Hypothalamus (tissue), 51 donors: Measurements from ENCODE around the gene ASPG.

Experiments used
- DNase-seq, 51 donors: peaks; one replicate each; lab custom pipeline; 2025; lab: John Stamatoyannopoulos, UW

ASPG gene

DNA sequence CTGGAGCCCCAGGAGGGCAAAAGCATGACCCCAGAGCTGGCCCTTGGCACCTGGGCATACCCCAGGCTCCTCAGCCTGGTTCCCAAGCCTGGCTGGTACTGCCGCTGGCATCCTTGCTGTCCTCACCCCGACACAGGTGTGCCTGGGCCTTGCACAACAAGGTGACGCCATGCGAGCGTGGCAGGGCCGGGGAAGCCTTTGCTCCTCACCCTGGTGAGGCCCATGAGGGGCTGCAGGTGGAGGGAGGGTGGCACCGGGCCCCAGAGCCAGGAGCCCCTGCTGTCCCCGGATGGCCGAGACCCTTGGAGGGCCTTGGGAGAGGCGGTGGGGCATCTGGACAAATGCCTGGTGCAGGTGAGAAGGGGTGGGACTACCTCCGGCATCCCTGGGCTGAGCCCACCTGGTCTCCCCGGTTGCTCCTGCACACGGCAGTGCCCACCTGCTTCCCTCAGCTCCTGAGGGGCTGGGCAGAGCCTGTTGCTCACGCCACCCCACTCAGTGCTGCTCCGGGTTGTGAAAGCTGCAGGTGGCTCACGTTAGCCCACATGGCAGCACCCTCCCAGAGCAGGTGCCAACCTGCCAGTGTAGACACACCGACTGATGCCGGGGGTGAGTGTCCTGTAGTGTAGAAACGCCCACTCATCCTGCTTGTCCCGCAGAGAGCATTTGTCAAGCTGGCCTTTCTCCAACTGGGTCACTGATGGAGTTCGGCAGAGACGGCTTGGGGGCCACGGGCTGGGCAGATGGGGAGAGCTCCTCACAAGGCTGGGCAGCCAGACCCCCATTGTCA is 28.3 kb downstream of the ASPG start:
- no peak for DNase-seq

DNA sequence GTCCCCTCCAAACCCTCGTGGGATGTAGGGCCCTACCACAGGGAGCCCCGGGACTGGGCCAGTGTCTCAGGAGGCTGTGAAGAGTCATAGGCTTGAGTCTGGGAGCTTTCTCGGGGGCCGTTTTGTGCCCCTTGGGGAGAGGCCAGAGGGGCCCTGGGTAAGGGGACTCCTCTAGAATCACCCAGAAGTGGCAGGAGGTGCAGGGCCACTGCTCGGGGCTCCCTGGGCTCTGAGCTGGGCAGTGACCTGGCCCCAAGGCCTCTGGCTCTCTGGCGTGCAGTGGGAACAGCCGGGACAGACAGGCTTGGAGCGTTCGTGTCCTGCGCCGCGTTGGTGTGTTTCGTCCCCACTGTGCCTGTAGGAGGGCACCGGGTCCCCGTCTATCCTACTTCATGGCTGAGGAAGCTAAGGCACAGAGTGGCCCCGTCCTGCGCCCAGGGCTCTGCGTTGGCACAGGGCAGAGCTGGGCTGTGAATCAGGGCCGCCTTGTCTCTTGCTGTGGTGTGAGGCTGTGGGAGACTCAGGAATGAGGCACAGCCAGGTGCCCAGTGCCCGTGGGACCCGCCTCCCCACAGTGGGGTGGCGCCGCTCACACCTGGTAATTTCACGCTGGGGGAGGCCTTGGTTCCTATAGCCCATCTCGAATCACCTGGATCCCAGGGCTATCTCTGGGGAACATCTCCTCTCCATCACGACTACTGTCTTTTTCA is 29.1 kb downstream of the ASPG start:
- DNase-seq: no peak

DNA sequence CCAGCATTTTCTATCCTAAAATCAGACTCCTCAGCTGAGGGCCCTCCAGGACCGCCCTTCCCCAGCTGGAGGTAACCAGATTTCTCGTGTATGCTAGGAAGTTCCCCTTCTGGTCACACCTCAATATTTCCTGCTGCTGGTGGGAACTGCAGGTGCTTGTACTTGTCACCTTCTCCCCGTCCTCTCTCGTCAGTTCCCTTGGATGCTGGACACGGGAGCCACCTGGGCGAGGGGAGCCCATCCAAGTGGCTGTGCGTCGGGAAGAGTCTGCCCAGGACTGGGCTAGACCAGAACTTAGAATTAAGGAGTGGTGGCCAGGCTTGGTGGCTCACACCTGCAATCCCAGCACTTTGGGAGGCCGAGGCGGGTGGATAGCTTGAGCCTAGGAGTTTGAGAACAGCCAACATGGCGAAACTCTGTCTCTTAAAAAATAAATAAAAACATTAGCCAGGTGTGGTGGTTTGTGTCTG is 29.7 kb downstream of the ASPG start:
- no peak for DNase-seq

DNA sequence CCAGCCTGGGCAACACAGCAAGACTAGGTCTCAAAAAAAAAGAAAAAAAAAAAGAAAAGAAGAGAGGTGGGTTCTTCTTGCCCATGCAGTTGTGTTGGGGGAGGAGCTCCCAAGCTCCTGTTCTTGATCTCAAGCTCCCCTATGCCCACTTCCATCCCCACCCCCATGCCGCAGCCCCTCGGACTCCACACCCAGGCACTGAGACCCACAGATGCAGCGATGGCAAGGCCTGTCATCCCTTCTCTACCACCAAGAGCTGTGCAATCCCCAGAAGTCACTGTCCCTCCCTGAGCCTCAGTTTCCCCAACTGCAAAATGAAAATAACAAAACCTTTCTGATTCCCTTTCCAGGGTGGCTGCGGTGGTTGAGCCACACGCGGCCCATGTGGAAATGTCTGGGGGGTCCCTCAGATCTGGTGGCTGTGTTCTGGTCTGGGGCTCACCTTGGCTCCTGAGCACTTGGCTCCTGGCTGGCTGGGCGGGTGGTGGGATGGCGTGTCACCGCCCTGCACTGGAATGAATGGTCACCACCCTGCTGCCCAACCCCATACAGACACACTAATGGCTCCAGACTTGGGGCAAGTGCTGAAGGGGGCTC is 30.3 kb downstream of the ASPG start:
- DNase-seq: no peak

DNA sequence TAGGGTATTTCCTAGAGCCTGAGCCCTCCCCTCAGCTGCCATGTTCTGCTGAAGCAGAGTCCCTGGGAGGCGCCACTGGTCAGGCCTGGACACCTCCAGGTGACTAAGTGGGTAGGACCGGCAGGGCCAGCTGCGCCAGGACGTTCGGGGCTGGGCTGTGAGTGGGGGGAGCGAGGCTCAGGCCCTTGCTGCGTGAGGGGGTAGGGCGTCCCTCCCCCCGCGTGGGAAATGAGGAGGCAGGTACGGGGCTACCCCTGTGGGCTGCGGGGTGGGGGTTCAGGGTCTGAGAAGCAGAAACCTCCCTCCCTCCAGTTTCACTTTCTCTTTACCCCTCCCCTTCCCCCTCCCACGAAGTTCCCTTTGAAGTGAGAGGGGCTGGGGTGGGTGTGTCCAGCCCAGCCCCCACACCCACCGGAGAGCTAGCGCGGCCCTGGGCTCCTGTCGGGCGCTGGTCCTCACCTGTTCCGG is 30.8 kb downstream of the ASPG start:
- DNase-seq: no peak

DNA sequence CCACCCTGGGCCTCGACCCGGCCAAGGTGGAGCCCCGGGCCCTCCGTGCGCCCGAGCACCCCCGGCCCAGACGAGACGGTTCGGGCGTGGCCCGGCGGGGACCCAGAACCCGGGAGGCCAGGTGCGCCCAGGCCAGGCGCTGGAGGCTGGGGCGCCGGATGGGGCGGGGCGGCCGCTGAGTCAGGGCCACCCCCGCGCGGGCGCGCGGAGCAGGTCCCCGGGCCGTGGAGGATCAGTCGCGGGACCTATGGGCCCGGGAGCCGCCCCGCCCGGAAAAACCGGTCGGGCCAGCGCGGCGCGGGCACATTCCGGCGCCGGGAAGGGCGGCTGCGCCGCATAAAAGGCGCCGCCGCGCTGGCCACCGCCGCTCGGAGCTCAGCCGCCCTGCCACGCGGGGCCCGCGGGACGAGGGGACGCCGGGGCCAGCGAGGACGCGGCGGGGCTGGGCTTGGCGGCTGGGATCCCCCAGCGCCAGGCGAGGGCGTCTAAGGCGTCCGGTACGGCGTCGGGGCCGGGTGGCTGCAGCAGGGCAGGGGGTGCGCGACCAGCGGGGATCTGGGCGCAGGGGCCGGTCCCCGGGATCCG is 31.3 kb downstream of the ASPG start:
- DNase-seq: no peak

DNA sequence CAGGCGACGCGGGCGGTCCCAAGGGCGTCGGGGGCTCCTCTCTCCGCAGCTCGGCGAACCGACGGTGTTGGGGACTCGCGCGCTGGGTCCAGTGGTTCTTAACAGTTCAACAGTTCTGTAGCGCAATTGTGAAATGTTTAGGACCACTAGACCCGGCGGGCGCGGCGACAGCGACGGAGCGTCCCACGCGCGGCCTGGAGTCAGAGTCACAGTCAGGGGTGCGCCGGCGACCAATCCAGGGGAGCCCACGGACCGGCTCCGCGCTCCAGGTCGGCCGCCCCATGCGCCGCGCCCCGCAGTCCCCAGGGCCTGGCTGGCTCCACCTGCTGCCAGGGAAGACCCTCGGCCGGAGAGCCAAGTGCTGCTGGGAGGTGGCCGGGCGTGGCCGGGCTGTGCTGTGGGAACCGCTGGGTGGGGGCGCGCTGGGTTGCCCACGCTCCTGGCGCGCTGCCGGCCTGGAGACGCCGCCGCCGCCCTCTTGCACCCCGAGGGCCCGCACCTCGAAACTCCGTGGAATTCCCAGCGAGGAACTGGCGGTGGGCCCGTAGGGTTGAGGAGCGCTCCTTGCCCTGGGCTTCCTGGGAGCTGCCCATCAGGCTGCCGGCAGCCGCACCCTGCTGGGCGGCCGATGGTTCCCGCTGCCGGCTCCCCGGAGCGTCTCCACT is 32.0 kb downstream of the ASPG start:
- no peak for DNase-seq

DNA sequence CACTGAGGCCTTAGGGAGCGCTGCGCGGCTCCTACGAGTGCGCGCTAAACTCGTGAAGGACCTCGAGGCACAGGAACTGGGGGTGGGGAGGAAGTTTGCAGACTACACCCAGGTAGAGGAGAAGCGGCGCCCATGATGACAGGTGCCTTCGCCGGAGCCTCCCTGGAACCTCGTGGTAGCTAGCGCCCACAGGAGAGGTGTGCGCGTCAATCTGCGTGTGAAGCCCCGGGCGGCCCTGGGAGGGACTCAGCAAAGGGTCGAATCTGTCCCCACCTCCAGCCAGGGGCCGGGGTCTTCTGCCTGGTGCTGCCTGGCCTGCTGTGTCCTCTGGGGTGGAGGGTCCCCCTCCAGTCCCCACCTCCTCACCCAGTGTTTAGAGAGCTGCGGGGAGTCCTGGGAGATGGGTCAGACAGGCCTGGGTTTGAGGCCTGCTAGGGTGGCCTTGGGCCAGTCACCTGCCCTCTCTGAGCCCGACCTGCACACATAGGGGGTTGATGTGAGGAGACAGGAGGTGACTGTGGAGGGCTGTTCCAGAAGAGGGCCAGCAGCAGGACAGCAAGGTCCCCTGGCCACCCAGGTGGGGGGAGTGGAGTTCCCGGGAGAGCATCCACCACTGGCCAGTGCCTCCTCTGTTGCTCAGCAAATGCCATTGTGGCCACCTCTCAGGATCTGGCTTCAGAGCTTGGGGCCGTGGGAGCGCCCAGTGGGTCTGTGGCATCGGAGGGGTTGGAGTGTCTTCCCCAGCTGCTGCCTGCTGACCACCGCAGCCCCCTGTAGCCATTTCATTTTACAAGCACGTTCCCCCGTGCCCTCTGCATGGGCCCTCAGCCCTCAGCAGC is 32.7 kb downstream of the ASPG start:
- DNase-seq: no peak

DNA sequence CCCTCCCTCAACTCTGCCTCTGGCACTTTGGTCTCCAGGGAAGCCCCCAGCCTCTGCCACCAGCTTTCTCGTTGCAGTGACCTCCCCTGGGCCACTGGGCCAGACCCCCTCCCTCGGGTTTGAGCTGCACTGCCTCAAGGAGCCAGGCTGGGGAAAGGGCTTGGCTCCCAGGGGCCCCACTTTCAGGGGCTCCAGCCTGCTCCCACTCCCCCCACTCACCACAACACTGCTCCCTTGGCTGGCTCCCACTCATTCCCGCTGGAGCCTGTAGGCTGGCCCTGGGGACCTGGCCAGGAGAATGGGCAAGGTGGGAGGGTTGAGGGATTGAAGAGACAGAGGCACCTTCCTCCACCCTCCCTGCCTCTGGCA is 33.6 kb downstream of the ASPG start:
- DNase-seq: no peak

DNA sequence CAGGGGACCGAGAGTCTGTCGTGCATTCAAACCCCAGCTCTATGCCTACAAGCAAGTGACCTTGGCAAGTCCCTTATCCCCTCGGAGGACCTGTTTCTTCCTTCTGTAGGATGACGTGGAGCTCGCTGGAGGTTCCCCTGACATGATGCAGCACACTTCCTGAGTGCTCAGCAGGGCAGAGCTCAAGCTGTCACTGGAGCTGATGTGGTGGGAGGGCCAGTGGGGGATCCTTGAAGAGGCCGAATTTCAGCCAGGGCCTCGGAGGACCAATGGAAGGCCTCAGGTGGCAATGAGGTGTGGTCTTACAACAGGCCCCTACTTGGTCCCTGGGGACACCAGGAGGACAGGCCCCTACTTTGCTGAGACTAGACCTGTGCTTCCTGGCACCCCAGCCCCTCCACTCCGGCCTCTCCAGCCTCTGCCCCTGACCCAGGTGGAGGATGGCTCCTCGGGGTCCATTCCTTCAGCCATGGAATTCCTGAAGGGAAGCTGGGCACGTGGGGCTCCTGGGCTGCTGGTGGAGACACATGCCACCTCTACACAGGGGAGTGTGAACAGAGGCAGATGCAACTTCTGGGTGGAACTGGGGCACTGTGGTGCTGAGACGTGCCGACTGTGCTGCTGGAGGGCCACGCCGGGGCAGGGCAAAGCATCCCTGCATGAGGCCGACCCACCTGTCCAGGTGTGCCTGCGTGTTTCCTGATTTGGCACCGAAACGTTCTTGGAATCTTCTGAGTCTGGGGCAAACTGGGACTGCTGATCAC is 34.2 kb downstream of the ASPG start:
- no peak for DNase-seq

DNA sequence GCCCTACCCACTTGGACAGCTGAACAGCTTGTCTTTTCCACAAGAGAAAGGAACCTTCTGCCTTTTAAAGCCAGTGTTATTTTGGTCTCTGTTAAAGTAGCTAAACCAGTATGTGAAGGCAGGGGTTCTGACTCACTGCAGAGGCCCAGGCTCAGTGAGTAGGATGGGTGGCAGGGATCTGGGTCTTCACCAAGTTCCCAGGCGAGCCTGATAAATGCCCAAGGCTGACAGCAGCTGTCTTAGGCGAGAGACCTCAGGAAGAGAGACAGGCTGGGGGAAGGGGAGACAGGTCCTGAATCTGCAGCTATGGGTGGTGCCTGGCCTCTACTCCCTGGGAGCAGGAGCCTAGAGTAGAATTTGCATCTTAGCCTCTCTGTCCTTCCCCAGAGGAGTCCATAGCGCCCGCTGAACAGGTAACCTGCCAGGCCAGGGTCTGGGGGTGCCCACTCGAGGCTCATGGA is 34.8 kb downstream of the ASPG start:
- DNase-seq: no peak

DNA sequence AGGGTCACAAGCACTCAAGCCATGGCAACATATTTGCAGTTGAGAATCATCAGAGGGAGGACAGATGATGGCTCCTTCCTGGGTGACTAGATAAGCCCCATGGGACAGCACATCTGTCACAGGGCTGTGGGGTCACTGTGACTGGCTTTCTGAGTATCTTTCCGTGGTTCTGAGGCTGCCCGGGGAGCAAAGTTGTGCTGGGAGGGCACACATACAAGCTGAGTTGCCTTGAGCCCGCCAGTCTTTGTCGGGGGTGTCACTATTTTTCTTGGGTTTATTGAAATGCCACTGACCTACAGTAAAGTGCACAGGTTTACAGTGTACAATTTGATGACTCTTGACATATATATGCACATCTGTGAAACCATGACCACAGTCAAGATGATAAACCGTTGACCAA is 35.6 kb downstream of the ASPG start:
- no peak for DNase-seq

DNA sequence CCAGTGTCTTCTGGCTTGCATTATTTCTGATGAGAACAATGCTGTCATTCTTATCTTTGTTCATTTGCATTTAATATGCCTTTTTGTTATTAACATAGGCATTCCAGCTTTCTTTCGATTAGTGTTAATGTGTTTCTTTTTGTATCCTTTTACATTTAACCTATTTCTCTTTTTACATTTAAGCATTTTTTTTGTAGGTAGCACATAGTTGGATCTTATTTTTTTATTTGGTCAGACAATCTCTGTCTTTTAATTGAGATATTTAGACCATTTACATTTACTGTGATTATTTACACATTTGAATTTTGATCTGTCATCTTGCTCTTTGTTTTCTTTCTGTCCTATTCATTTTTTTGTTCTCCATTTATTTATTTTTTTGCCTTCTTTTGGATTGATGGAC is 38.4 kb downstream of the ASPG start:
- no peak for DNase-seq

DNA sequence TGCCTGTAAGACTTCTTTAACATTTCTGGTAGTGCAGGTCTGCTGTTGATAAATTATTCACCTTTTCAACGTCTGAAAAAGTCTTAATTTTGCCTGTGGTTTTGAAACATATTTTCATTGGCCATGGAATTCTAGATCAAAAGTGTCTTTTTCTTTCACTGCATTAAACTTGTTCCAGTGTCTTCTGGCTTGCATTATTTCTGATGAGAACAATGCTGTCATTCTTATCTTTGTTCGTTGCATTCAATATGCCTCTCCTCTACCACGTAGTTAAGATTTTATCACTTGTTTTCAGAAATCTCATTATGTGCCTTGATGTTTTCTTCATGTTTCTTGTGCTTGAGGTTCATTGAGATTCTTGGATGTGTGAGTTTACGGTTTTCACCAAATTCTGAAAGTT is 39.5 kb downstream of the ASPG start:
- no peak for DNase-seq

DNA sequence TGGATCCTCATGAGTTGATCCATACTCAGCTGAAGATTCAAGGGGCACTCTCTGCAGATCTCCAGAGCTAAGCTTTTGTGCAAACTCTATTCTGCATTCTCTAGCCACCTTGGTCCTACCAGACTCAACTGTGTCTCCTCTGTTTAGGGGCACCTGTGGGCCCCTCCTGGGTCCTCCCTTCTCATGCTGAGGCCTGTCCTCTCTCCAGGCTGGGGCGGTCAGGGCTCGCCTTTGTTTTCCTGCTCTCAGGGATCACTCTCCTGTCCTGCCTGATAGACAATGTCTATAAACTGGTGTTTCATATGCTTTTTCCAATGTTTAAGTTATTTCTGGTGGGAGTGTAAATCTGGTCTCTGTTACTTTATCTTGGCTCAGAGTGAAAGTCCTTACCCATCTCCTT is 41.3 kb downstream of the ASPG start:
- DNase-seq: no peak

DNA sequence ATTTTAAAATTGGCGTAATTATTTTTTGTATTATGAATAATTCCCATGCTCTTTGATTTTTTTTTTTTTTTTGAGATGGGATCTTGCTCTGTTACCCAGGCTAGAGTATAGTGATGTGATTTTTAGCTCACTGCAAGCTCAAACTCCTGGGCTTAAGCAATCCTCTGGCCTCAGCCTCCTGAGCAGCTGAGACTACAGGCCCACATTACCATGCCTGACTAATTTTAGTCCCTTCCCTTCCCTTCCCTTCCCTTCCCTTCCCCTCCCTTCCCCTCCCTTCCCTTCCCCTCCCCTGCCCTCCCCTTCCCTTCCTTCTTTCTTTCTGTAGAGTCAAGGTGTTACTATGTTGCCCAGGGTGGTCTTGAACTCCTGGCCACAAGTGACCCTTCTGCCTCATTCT is 43.5 kb downstream of the ASPG start:
- DNase-seq: no peak

DNA sequence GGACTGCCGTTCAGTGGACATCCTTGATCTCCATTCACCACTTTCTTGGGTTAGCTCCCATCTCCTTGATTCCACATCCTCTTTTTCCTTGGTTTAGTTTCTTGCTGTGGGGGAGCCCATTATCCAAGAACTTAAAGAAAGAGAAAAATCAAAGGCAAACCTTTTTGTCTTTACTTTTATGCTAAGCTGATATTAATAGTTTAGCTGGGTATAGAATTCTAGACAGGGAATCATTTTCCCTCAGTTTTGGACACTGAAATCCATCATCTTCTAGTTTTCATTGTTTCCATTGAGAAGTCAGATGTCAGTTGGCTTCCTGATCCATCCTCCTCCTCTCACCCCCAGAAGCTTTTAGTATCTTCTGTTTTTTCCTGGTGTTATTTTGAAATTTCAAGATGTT is 44.1 kb downstream of the ASPG start:
- no peak for DNase-seq

DNA sequence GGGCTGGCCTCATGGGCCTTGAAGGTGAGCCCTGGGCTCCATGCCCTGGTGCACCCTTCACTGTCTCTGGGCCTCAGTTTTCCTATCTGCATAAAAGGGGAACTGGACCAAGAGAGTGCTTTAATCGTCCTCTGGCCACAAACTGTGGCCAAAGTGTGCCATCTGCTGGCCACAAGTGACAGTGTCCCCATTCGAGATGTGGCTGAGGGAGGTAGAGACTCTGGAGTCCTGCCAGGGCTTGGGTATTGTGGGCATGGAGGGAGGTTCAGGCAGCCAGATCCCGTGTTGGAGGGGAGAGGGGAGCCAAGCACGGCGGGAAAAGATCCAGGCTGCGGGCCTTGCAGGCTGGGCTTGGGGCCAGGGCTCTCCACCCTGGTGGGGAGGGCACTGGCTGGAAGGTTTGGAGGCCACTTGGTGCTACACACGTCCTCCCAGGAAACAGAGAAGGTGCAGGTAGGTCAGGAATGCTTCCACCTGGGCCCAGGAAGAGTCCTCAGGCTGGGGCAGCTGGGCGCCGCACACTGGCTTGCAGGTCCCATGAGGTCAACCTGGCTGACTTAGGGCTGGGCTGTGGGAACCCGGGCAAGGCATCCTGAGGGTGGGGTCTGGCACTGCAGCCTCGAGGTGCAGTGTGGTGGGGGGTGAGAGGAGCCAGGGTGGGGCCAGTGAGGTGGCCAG is 45.6 kb downstream of the ASPG start:
- peak in 29 of 51 donors; percentile 3 to 70 (median 40) for DNase-seq
